GM20431 (cell line): Measurements from ENCODE around the gene ENTPD1.
"Not testable (repeated sequence)": the region's sequence is repeated elsewhere in the genome, so short reads cannot be mapped to it uniquely, and the experiment has no call there.

Source experiments
- in situ Hi-C: fragments of 300-500 bp; cut with MseI, MboI; formaldehyde crosslinking; loops from one replicate; pipeline ENCODE4 v1.15.0; 2020; ENCODE audit warnings: low sequenced_read_pairs; ENCODE audit not compliant: unreplicated experiment

ENTPD1 gene

GRCh38 chr10:95756809-95757684 is 1.1 kb downstream of the ENTPD1 start:
- in situ Hi-C loops, result no loop called here

- in situ Hi-C loops, result no loop called here
Observed at GRCh38 chr10:95758351-95759025, 2.5 kb downstream of the ENTPD1 start.

- in situ Hi-C loops, result no loop called here
Observed at GRCh38 chr10:95759233-95759826, 3.4 kb downstream of the ENTPD1 start.

- in situ Hi-C loops, result no loop called here
Observed at GRCh38 chr10:95761939-95762492, 6.1 kb downstream of the ENTPD1 start.

- in situ Hi-C loops, result no loop called here
Observed at GRCh38 chr10:95767884-95768556, 12.1 kb downstream of the ENTPD1 start.

GRCh38 chr10:95770084-95770720 is 14.2 kb downstream of the ENTPD1 start:
- in situ Hi-C loops, result no loop called here

- in situ Hi-C loops, result not testable (repeated sequence)
Observed at GRCh38 chr10:95773454-95773853, 17.5 kb downstream of the ENTPD1 start.

GRCh38 chr10:95777638-95778037 is 21.7 kb downstream of the ENTPD1 start:
- in situ Hi-C loops, result not testable (repeated sequence)

- in situ Hi-C loops, result no loop called here
Observed at GRCh38 chr10:95782318-95782717, 26.4 kb downstream of the ENTPD1 start.

GRCh38 chr10:95783741-95784140 is 27.8 kb downstream of the ENTPD1 start:
- in situ Hi-C loops, result no loop called here

- in situ Hi-C loops, result no loop called here
Observed at GRCh38 chr10:95784279-95784913, 28.4 kb downstream of the ENTPD1 start.

GRCh38 chr10:95785317-95785716 is 29.4 kb downstream of the ENTPD1 start:
- in situ Hi-C loops, result no loop called here

GRCh38 chr10:95785942-95786669 is 30.1 kb downstream of the ENTPD1 start:
- in situ Hi-C loops, result no loop called here

- in situ Hi-C loops, result no loop called here
Observed at GRCh38 chr10:95787447-95787846, 31.5 kb downstream of the ENTPD1 start.

GRCh38 chr10:95788830-95789229 is 32.9 kb downstream of the ENTPD1 start:
- in situ Hi-C loops, result no loop called here

- in situ Hi-C loops, result no loop called here
Observed at GRCh38 chr10:95789902-95790301, 33.9 kb downstream of the ENTPD1 start.

GRCh38 chr10:95790982-95791381 is 35.0 kb downstream of the ENTPD1 start:
- in situ Hi-C loops, result no loop called here

- in situ Hi-C loops, result no loop called here
Observed at GRCh38 chr10:95791425-95791979, 35.5 kb downstream of the ENTPD1 start.
